ENCODE measurements around the gene LMO1.

LMO1 gene

GRCh38 chr11:8209208-8209807 is 54.4 kb downstream of the LMO1 start:
- H3K4me3 ChIP-seq (ENCODE audit: low read length): no peak overlapping the region
- DNase-seq (ENCODE audit: low read depth): no peak
- TF ChIP-seq CTCF (conservative IDR thresholded peaks at IDR 0.05; ENCODE audit: low read length): peak; percentile 20

- no peak overlapping the region for H3K4me3 ChIP-seq (ENCODE audit: low read length)
- peak; percentile 8 for DNase-seq (ENCODE audit: low read depth)
Measured at GRCh38 chr11:8207080-8208000, 56.3 kb downstream of the LMO1 start.

GRCh38 chr11:8206251-8207079 is 57.2 kb downstream of the LMO1 start:
- TF ChIP-seq CTCF (conservative IDR thresholded peaks at IDR 0.05; ENCODE audit: low read length): no peak
- DNase-seq (ENCODE audit: low read depth): no peak
- no peak overlapping the region for H3K4me3 ChIP-seq (ENCODE audit: low read length)

More at GRCh38 chr11:8207080-8208000, 56.3 kb downstream of the LMO1 start:
- no peak for TF ChIP-seq CTCF (conservative IDR thresholded peaks at IDR 0.05; ENCODE audit: low read length)

- no peak for TF ChIP-seq CTCF (conservative IDR thresholded peaks at IDR 0.05; ENCODE audit: low read length)
- H3K4me3 ChIP-seq (ENCODE audit: low read length): no peak overlapping the region
- DNase-seq (ENCODE audit: low read depth): no peak
Measured at GRCh38 chr11:8205566-8205965, 58.1 kb downstream of the LMO1 start.

GRCh38 chr11:8204596-8204995 is 59.1 kb downstream of the LMO1 start:
- no peak for TF ChIP-seq CTCF (conservative IDR thresholded peaks at IDR 0.05; ENCODE audit: low read length)
- H3K4me3 ChIP-seq (ENCODE audit: low read length): no peak overlapping the region
- no peak for DNase-seq (ENCODE audit: low read depth)

GRCh38 chr11:8204025-8204424 is 59.7 kb downstream of the LMO1 start:
- H3K4me3 ChIP-seq (ENCODE audit: low read length): no peak overlapping the region
- DNase-seq (ENCODE audit: low read depth): no peak
- TF ChIP-seq CTCF (conservative IDR thresholded peaks at IDR 0.05; ENCODE audit: low read length): no peak
